Measurements from ENCODE around the gene ITGBL1.
"Not testable (repeated sequence)": the region's sequence is repeated elsewhere in the genome, so short reads cannot be mapped to it uniquely, and the experiment has no call there.

Gene ITGBL1

GRCh38 chr13:101535192-101535746, 82.8 kb downstream of the ITGBL1 start:
- H3K27ac ChIP-seq (ENCODE audit: low read depth, low read length) = no peak overlapping the region
- no peak overlapping the region for H3K9ac ChIP-seq (ENCODE audit: low read length)
- H3K9me3 ChIP-seq (ENCODE audit: control insufficient read depth, insufficient read depth, low read depth, low read length) = no peaks in the 10 kb centered on the region
- H3K4me3 ChIP-seq (ENCODE audit: low read depth, low read length) = no peak overlapping the region
- H3K4me1 ChIP-seq (ENCODE audit: control insufficient read depth, insufficient read depth, low read length) = no peaks in the 10 kb centered on the region
- no peaks in the 10 kb centered on the region for H3K36me3 ChIP-seq (ENCODE audit: control insufficient read depth, insufficient read depth, low read length)
- no peaks in the 10 kb centered on the region for H3K27me3 ChIP-seq (ENCODE audit: control insufficient read depth, insufficient read depth, low read length)

DNA sequence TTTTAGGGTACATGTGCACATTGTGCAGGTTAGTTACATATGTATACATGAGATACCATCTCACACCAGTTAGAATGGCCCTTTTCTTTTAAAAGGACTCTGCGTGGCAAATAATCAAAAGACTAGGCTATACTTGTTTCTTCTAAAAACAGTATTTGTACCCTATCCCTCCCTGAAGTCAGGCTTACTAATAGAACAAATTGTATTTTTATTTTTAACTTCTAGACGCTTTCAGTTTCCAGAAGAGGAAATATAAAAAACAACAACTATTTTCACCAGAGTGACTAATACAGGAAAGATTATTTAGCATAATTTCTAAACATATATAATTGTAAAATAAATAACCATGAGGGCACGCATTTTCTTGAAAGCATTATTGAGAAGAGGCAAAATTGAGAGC, 83.6 kb downstream of the ITGBL1 start:
- no peaks in the 10 kb centered on the region for H3K9me3 ChIP-seq (ENCODE audit: control insufficient read depth, insufficient read depth, low read depth, low read length)
- H3K9ac ChIP-seq (ENCODE audit: low read length) = no peak overlapping the region
- H3K4me1 ChIP-seq (ENCODE audit: control insufficient read depth, insufficient read depth, low read length) = no peaks in the 10 kb centered on the region
- no peak overlapping the region for H3K27ac ChIP-seq (ENCODE audit: low read depth, low read length)
- no peaks in the 10 kb centered on the region for H3K36me3 ChIP-seq (ENCODE audit: control insufficient read depth, insufficient read depth, low read length)
- H3K27me3 ChIP-seq (ENCODE audit: control insufficient read depth, insufficient read depth, low read length) = no peaks in the 10 kb centered on the region
- H3K4me3 ChIP-seq (ENCODE audit: low read depth, low read length) = no peak overlapping the region

- H3K4me3 ChIP-seq (ENCODE audit: low read depth, low read length); H3K9ac ChIP-seq (ENCODE audit: low read length); H3K36me3 ChIP-seq (ENCODE audit: control insufficient read depth, insufficient read depth, low read length); H3K9me3 ChIP-seq (ENCODE audit: control insufficient read depth, insufficient read depth, low read depth, low read length); H3K4me1 ChIP-seq (ENCODE audit: control insufficient read depth, insufficient read depth, low read length); H3K27me3 ChIP-seq (ENCODE audit: control insufficient read depth, insufficient read depth, low read length); H3K27ac ChIP-seq (ENCODE audit: low read depth, low read length): not testable (repeated sequence)
Measured at GRCh38 chr13:101544544-101544943, 92.1 kb downstream of the ITGBL1 start.

DNA sequence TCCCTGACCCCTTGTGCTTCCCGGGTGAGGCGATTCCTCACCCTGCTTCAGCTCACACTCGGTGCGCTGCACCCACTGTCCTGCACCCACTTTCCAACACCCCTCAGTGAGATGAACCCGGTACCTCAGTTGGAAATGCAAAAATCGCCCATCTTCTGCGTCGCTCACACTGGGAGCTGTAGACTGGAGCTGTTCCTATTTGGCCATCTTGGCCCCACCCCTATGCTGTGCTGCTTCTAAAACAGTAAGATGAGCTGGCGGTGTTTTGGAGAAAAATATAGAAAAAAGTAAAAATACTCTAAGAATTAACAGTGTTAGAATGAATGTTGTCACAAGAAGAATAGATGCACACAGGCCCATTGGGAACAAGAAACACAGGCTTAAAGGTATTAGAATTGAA, 92.5 kb downstream of the ITGBL1 start:
- Histone ChIP-seq H3K9ac (ENCODE audit: low read length) (no peak overlapping the region), H3K27me3 (ENCODE audit: control insufficient read depth, insufficient read depth, low read length) (no peaks in the 10 kb centered on the region), H3K9me3 (ENCODE audit: control insufficient read depth, insufficient read depth, low read depth, low read length) (peaks cover 2% of the 10 kb centered on the region; the same call in 1 of the 2 replicates), H3K4me1 (ENCODE audit: control insufficient read depth, insufficient read depth, low read length) (no peaks in the 10 kb centered on the region), H3K27ac (ENCODE audit: low read depth, low read length) (no peak overlapping the region), H3K36me3 (ENCODE audit: control insufficient read depth, insufficient read depth, low read length) (no peaks in the 10 kb centered on the region), H3K4me3 (ENCODE audit: low read depth, low read length) (no peak overlapping the region)

- Histone ChIP-seq H3K4me1 (ENCODE audit: control insufficient read depth, insufficient read depth, low read length) (no peaks in the 10 kb centered on the region), H3K27ac (ENCODE audit: low read depth, low read length) (no peak overlapping the region), H3K9me3 (ENCODE audit: control insufficient read depth, insufficient read depth, low read depth, low read length) (peaks cover 2% of the 10 kb centered on the region; the same call in 1 of the 2 replicates), H3K27me3 (ENCODE audit: control insufficient read depth, insufficient read depth, low read length) (no peaks in the 10 kb centered on the region), H3K9ac (ENCODE audit: low read length) (no peak overlapping the region), H3K36me3 (ENCODE audit: control insufficient read depth, insufficient read depth, low read length) (no peaks in the 10 kb centered on the region), H3K4me3 (ENCODE audit: low read depth, low read length) (no peak overlapping the region)
Measured at GRCh38 chr13:101545521-101545920, 93.0 kb downstream of the ITGBL1 start.

GRCh38 chr13:101552286-101552685, 99.8 kb downstream of the ITGBL1 start:
- no peak overlapping the region for H3K4me3 ChIP-seq (ENCODE audit: low read depth, low read length)
- H3K9ac ChIP-seq (ENCODE audit: low read length) = no peak overlapping the region
- H3K4me1 ChIP-seq (ENCODE audit: control insufficient read depth, insufficient read depth, low read length) = no peaks in the 10 kb centered on the region
- no peaks in the 10 kb centered on the region for H3K9me3 ChIP-seq (ENCODE audit: control insufficient read depth, insufficient read depth, low read depth, low read length)
- H3K27ac ChIP-seq (ENCODE audit: low read depth, low read length) = no peak overlapping the region
- no peaks in the 10 kb centered on the region for H3K36me3 ChIP-seq (ENCODE audit: control insufficient read depth, insufficient read depth, low read length)
- H3K27me3 ChIP-seq (ENCODE audit: control insufficient read depth, insufficient read depth, low read length) = no peaks in the 10 kb centered on the region

GRCh38 chr13:101552786-101553185, 100.3 kb downstream of the ITGBL1 start:
- no peak overlapping the region for H3K9ac ChIP-seq (ENCODE audit: low read length)
- no peaks in the 10 kb centered on the region for H3K9me3 ChIP-seq (ENCODE audit: control insufficient read depth, insufficient read depth, low read depth, low read length)
- no peaks in the 10 kb centered on the region for H3K4me1 ChIP-seq (ENCODE audit: control insufficient read depth, insufficient read depth, low read length)
- H3K36me3 ChIP-seq (ENCODE audit: control insufficient read depth, insufficient read depth, low read length) = no peaks in the 10 kb centered on the region
- no peak overlapping the region for H3K27ac ChIP-seq (ENCODE audit: low read depth, low read length)
- H3K27me3 ChIP-seq (ENCODE audit: control insufficient read depth, insufficient read depth, low read length) = no peaks in the 10 kb centered on the region
- no peak overlapping the region for H3K4me3 ChIP-seq (ENCODE audit: low read depth, low read length)

DNA sequence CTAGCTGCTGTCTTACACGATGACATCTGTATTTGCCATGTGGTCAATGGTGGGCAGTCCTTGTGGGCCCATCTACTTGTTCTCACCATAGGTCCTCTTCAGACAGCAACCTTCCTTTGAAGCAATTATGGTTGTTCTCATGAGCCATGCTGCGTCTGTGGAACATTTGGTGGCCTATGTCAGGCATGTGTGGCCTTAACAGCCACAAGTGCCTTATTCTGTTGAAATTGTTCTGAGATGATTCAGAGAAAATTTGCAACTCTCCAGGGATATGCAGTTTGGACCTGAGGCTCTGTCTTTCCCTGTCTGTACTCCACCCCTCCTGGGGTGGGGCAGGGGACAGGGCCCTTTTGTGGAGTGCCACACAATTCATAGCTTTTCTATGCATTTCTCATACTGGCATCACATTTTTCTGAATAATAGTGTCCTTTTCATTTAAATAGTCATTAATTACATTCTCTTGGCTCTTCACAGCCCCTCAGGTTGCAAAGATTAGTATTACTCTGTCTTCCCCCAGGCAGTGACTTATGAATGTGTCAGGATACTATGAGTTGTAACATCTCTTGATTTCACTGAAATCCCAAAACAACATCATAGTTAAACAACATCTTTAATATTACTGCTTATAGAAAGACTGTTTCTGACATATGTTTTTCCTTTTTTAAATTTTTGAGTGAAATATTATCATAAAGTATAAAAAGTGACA, 102.1 kb downstream of the ITGBL1 start:
- Histone ChIP-seq H3K36me3 (ENCODE audit: control insufficient read depth, insufficient read depth, low read length) (no peaks in the 10 kb centered on the region), H3K27me3 (ENCODE audit: control insufficient read depth, insufficient read depth, low read length) (no peaks in the 10 kb centered on the region), H3K9me3 (ENCODE audit: control insufficient read depth, insufficient read depth, low read depth, low read length) (no peaks in the 10 kb centered on the region), H3K4me3 (ENCODE audit: low read depth, low read length) (no peak overlapping the region), H3K27ac (ENCODE audit: low read depth, low read length) (no peak overlapping the region), H3K9ac (ENCODE audit: low read length) (no peak overlapping the region), H3K4me1 (ENCODE audit: control insufficient read depth, insufficient read depth, low read length) (no peaks in the 10 kb centered on the region)

DNA sequence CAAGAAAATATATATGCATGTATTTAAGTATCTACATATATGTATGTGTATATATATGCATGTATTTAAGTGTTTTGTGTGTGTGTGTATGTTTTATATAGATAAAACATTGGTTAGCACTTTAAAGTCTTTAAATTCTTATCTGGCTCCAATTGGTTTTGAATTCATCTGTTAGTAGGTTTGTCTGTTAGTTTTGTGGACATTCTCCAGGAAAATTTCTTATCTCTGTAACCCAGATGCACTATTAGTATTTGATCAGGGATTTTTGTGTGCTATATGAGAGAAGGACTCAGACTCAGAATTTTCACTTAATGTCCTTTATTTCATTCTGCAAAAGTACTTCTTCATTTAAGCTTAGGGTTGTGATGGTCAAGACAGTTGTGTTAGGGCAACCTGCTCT, 103.1 kb downstream of the ITGBL1 start:
- Histone ChIP-seq H3K4me1 (ENCODE audit: control insufficient read depth, insufficient read depth, low read length) (no peaks in the 10 kb centered on the region), H3K36me3 (ENCODE audit: control insufficient read depth, insufficient read depth, low read length) (no peaks in the 10 kb centered on the region), H3K27ac (ENCODE audit: low read depth, low read length) (no peak overlapping the region), H3K27me3 (ENCODE audit: control insufficient read depth, insufficient read depth, low read length) (no peaks in the 10 kb centered on the region), H3K9ac (ENCODE audit: low read length) (no peak overlapping the region), H3K9me3 (ENCODE audit: control insufficient read depth, insufficient read depth, low read depth, low read length) (no peaks in the 10 kb centered on the region), H3K4me3 (ENCODE audit: low read depth, low read length) (no peak overlapping the region)

- Histone ChIP-seq H3K4me1 (ENCODE audit: control insufficient read depth, insufficient read depth, low read length) (no peaks in the 10 kb centered on the region), H3K27me3 (ENCODE audit: control insufficient read depth, insufficient read depth, low read length) (no peaks in the 10 kb centered on the region), H3K9ac (ENCODE audit: low read length) (no peak overlapping the region), H3K27ac (ENCODE audit: low read depth, low read length) (no peak overlapping the region), H3K36me3 (ENCODE audit: control insufficient read depth, insufficient read depth, low read length) (no peaks in the 10 kb centered on the region), H3K9me3 (ENCODE audit: control insufficient read depth, insufficient read depth, low read depth, low read length) (no peaks in the 10 kb centered on the region), H3K4me3 (ENCODE audit: low read depth, low read length) (no peak overlapping the region)
Measured at GRCh38 chr13:101556676-101557123, 104.2 kb downstream of the ITGBL1 start.

DNA sequence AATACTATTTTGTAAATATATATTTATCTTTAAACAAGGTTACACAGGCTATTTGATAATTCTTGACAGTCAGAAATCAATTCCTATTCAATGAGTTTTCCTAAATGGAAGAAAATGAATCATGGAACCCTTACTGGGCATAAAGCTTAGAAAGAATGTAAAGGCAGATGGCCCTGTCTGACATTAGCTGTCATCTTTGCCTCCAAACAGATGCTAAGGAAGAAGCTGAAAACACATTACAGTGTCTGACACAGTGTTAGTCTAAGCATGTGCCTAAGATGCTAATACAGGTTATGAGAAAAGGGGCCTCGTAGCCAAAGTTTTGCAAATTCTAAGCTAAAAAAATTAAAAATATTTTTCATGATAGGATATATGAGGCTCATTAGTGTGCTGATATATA, 112.8 kb downstream of the ITGBL1 start:
- Histone ChIP-seq H3K36me3 (ENCODE audit: control insufficient read depth, insufficient read depth, low read length) (no peaks in the 10 kb centered on the region), H3K9ac (ENCODE audit: low read length) (no peak overlapping the region), H3K27me3 (ENCODE audit: control insufficient read depth, insufficient read depth, low read length) (no peaks in the 10 kb centered on the region), H3K9me3 (ENCODE audit: control insufficient read depth, insufficient read depth, low read depth, low read length) (no peaks in the 10 kb centered on the region), H3K4me1 (ENCODE audit: control insufficient read depth, insufficient read depth, low read length) (no peaks in the 10 kb centered on the region), H3K27ac (ENCODE audit: low read depth, low read length) (no peak overlapping the region), H3K4me3 (ENCODE audit: low read depth, low read length) (no peak overlapping the region)
